NCI-H446 treated with DMSO at 0.1 percent for 48 hours (cell line): ENCODE measurements around the gene SLC2A8.

Experiments
- DNase-seq: peaks from one replicate; lab custom pipeline; 2025; lab: John Stamatoyannopoulos, UW

The SLC2A8 gene

GRCh38 chr9:127396808-127397645 is at the start of gene SLC2A8:
Gene SLC2A8, plus strand, starts transcription at chr9:127397169. Its CDS starts 62 bp downstream, at chr9:127397231.
- DNase-seq: peak; percentile 97

- DNase-seq: peak; percentile 15
These were observed 48.9 kb upstream of the SLC2A8 start for GRCh38 chr9:127347831-127348776.

GRCh38 chr9:127349483-127350113 is 47.4 kb upstream of the SLC2A8 start:
- DNase-seq: no peak

GRCh38 chr9:127351182-127352166 is 45.5 kb upstream of the SLC2A8 start:
- DNase-seq: no peak

GRCh38 chr9:127353882-127354281 is 43.1 kb upstream of the SLC2A8 start:
- no peak for DNase-seq

GRCh38 chr9:127356906-127357305 is 40.1 kb upstream of the SLC2A8 start:
- DNase-seq: no peak

GRCh38 chr9:127358023-127358535 is 38.9 kb upstream of the SLC2A8 start:
- no peak for DNase-seq

GRCh38 chr9:127358770-127359169 is 38.2 kb upstream of the SLC2A8 start:
- no peak for DNase-seq

- DNase-seq: no peak
These were observed 36.7 kb upstream of the SLC2A8 start for GRCh38 chr9:127360250-127360649.

- no peak for DNase-seq
These were observed 36.1 kb upstream of the SLC2A8 start for GRCh38 chr9:127360829-127361228.

- no peak for DNase-seq
These were observed 35.4 kb upstream of the SLC2A8 start for GRCh38 chr9:127361561-127361960.

GRCh38 chr9:127362829-127363228 is 34.1 kb upstream of the SLC2A8 start:
- DNase-seq: no peak

GRCh38 chr9:127365461-127365860 is 31.5 kb upstream of the SLC2A8 start:
- DNase-seq: no peak

- no peak for DNase-seq
These were observed 30.4 kb upstream of the SLC2A8 start for GRCh38 chr9:127366594-127366993.

GRCh38 chr9:127368852-127369402 is 28.0 kb upstream of the SLC2A8 start:
- no peak for DNase-seq

- DNase-seq: no peak
These were observed 27.5 kb upstream of the SLC2A8 start for GRCh38 chr9:127369428-127369827.

GRCh38 chr9:127370147-127370579 is 26.8 kb upstream of the SLC2A8 start:
- no peak for DNase-seq

- DNase-seq: no peak
These were observed 26.0 kb upstream of the SLC2A8 start for GRCh38 chr9:127370672-127371648.

GRCh38 chr9:127380479-127380878 is 16.5 kb upstream of the SLC2A8 start:
- DNase-seq: no peak
